HepG2 (cell line): ENCODE results near the gene CYP2A6. TPM values are rescaled to one million over a fixed set of nuclear protein-coding genes. Genes with fewer than 3 reads are reported as not detected.

Experiments
- ADNP ChIP-seq: sonication (generic); formaldehyde crosslinking; IDR thresholded peaks from 2 replicates; pipeline ENCODE4 v1.4.0; 2020; ENCODE audit warnings: missing genetic modification reagents
- CEBPG ChIP-seq: IDR thresholded peaks from 2 replicates; pipeline ENCODE4 v1.6.1; 2016
- DMAP1 ChIP-seq: IDR thresholded peaks from 2 replicates; pipeline ENCODE4 v1.6.1; 2016
- GABPB1 ChIP-seq: IDR thresholded peaks from 2 replicates; pipeline ENCODE4 v1.6.1; 2016; ENCODE audit warnings: mild to moderate bottlenecking, missing genetic modification reagents, moderate library complexity, missing compliant biosample characterization
- HES4 ChIP-seq: sonication (generic); formaldehyde crosslinking; IDR thresholded peaks from 2 replicates; pipeline ENCODE4 v1.9.0; 2021; ENCODE audit warnings: mild to moderate bottlenecking, missing genetic modification reagents, borderline replicate concordance
- KDM2A ChIP-seq: sonication (generic); formaldehyde crosslinking; IDR thresholded peaks from 2 replicates; pipeline ENCODE4 v1.4.0; 2020; ENCODE audit warnings: low read depth, missing genetic modification reagents, borderline replicate concordance
- MAZ ChIP-seq, 2 experiments: sonication (generic) in 1 of 2; formaldehyde crosslinking in 1 of 2; IDR thresholded peaks; 2 replicates each; pipeline versions ENCODE4 v1.5.0 to v1.6.1; 2012 to 2020; ENCODE audit warnings: low read depth in 2 of 2, mild to moderate bottlenecking in 2 of 2, borderline replicate concordance in 1 of 2, improper control_type of control experiment in 1 of 2, low read length in 1 of 2, missing genetic modification reagents in 1 of 2, moderate library complexity in 1 of 2
- PCBP1 ChIP-seq: fragments of 200-400 bp; formaldehyde crosslinking; IDR thresholded peaks from 2 replicates; pipeline ENCODE4 v1.6.1; 2017; ENCODE audit warnings: mild to moderate bottlenecking, low read depth, low read length, borderline replicate concordance
- POLR2AphosphoS2 ChIP-seq: IDR thresholded peaks from 2 replicates; pipeline ENCODE4 v1.6.1; 2011; ENCODE audit warnings: low read depth, low read length, improper control_type of control experiment
- ZNF737 ChIP-seq: sonication (generic); formaldehyde crosslinking; IDR thresholded peaks from 2 replicates; pipeline ENCODE4 v1.5.0; 2020; ENCODE audit warnings: missing genetic modification reagents, mild to moderate bottlenecking, borderline replicate concordance
- ZNF777 ChIP-seq: sonication (generic); formaldehyde crosslinking; IDR thresholded peaks from 2 replicates; pipeline ENCODE4 v1.4.0; 2020; ENCODE audit warnings: missing genetic modification reagents
- polyA plus RNA-seq, 8 experiments: library from polyadenylated mRNA; depleted of rRNA in 3 of 8; stranded (reverse) in 7 of 8; unstranded in 1 of 8; fragments of >200 nt; fragmentation: Illumina TruSeq in 4 of 8; extraction: Trizol in 4 of 8; gene quantifications; 2 replicates each; pipeline versions ENCODE4 v1.2.1 to v1.2.3, GENCODE V29; 2011 to 2016; ENCODE audit warnings: low read depth in 4 of 8, missing spikeins in 1 of 8, mixed read lengths in 1 of 8; ENCODE audit not compliant: insufficient read depth in 1 of 8
- total RNA-seq, 5 experiments: library from RNA; depleted of rRNA; stranded (reverse); fragments of >200 nt; fragmentation: Illumina TruSeq; extraction: Trizol; gene quantifications; 2 replicates each; pipeline ENCODE4 v1.2.3, GENCODE V29; 2016; ENCODE audit warnings: low read depth in 1 of 5
- TF ChIP-seq, protein P1 (sequence below): sonication (generic); formaldehyde crosslinking; IDR thresholded peaks from 2 replicates; pipeline ENCODE4 v1.4.0; 2020; ENCODE audit warnings: missing genetic modification reagents
- TF ChIP-seq, protein P2 (sequence below): sonication (generic); formaldehyde crosslinking; IDR thresholded peaks from 2 replicates; pipeline ENCODE4 v1.5.0; 2020; ENCODE audit warnings: mild to moderate bottlenecking, missing genetic modification reagents, borderline replicate concordance
- TF ChIP-seq, protein P3 (sequence below): sonication (generic); IDR thresholded peaks from 2 replicates; pipeline ENCODE4 v1.6.1; 2016; ENCODE audit warnings: low read depth, borderline replicate concordance
- TF ChIP-seq, protein P4 (sequence below): sonication (generic); formaldehyde crosslinking; IDR thresholded peaks from 2 replicates; pipeline ENCODE4 v1.4.0; 2020; ENCODE audit warnings: mild to moderate bottlenecking, missing genetic modification reagents

CYP2A6 gene
- total and polyA plus RNA-seq, 2 of the 13 experiments (the other 11 are each of a cell fraction or from before 2014, with no cell fraction given), result not detected

DNA sequence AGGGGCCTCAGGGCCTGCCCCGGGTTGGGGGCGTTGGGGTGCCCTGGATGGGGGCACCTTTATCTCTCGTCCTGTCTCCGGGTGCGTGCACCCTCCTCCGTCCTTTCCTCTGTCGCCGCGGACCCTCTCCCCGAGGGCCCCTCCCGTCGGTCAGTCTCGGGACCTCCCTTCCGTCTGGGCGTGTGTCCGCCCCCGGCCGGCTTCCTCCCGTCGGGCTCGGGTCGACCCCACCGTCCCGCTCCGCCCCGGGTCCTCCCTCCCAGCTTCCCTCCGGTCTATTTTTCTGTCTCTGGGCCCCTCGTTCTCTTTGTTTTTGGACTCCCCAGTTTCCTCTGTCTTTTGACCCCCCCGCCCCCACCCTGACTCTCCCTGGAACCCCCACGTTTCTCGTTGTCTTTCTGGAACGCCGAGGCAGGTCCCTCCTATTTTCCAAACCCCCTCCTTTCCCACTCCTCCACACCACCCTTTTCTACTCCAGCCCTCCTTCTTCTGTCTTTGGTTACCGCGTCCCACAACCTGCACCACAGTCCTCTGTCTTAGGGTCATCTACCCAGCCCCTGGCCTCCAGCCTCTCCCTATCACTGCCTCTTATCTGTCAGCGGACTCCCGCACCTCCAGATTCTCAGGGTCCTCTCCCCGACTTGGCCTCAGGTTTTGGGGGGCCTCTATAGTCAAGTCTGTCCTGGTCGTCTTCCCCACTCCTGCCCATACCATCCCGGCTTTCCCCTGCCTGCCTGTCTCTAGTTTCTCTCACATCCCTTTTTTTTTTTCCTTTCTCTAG lies 50.5 kb downstream of the CYP2A6 start (continued):
- 0 out of 2 replicates have a peak, but pooled peaks have one; percentile 12 for TF ChIP-seq HES4
- TF ChIP-seq ADNP (CRISPR knock-in tag), result no peak
- no peak for TF ChIP-seq ZNF737 (CRISPR knock-in tag)
- TF ChIP-seq, protein P1, sequence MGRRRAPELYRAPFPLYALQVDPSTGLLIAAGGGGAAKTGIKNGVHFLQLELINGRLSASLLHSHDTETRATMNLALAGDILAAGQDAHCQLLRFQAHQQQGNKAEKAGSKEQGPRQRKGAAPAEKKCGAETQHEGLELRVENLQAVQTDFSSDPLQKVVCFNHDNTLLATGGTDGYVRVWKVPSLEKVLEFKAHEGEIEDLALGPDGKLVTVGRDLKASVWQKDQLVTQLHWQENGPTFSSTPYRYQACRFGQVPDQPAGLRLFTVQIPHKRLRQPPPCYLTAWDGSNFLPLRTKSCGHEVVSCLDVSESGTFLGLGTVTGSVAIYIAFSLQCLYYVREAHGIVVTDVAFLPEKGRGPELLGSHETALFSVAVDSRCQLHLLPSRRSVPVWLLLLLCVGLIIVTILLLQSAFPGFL (CRISPR knock-in tag), result no peak
- TF ChIP-seq, protein P2, sequence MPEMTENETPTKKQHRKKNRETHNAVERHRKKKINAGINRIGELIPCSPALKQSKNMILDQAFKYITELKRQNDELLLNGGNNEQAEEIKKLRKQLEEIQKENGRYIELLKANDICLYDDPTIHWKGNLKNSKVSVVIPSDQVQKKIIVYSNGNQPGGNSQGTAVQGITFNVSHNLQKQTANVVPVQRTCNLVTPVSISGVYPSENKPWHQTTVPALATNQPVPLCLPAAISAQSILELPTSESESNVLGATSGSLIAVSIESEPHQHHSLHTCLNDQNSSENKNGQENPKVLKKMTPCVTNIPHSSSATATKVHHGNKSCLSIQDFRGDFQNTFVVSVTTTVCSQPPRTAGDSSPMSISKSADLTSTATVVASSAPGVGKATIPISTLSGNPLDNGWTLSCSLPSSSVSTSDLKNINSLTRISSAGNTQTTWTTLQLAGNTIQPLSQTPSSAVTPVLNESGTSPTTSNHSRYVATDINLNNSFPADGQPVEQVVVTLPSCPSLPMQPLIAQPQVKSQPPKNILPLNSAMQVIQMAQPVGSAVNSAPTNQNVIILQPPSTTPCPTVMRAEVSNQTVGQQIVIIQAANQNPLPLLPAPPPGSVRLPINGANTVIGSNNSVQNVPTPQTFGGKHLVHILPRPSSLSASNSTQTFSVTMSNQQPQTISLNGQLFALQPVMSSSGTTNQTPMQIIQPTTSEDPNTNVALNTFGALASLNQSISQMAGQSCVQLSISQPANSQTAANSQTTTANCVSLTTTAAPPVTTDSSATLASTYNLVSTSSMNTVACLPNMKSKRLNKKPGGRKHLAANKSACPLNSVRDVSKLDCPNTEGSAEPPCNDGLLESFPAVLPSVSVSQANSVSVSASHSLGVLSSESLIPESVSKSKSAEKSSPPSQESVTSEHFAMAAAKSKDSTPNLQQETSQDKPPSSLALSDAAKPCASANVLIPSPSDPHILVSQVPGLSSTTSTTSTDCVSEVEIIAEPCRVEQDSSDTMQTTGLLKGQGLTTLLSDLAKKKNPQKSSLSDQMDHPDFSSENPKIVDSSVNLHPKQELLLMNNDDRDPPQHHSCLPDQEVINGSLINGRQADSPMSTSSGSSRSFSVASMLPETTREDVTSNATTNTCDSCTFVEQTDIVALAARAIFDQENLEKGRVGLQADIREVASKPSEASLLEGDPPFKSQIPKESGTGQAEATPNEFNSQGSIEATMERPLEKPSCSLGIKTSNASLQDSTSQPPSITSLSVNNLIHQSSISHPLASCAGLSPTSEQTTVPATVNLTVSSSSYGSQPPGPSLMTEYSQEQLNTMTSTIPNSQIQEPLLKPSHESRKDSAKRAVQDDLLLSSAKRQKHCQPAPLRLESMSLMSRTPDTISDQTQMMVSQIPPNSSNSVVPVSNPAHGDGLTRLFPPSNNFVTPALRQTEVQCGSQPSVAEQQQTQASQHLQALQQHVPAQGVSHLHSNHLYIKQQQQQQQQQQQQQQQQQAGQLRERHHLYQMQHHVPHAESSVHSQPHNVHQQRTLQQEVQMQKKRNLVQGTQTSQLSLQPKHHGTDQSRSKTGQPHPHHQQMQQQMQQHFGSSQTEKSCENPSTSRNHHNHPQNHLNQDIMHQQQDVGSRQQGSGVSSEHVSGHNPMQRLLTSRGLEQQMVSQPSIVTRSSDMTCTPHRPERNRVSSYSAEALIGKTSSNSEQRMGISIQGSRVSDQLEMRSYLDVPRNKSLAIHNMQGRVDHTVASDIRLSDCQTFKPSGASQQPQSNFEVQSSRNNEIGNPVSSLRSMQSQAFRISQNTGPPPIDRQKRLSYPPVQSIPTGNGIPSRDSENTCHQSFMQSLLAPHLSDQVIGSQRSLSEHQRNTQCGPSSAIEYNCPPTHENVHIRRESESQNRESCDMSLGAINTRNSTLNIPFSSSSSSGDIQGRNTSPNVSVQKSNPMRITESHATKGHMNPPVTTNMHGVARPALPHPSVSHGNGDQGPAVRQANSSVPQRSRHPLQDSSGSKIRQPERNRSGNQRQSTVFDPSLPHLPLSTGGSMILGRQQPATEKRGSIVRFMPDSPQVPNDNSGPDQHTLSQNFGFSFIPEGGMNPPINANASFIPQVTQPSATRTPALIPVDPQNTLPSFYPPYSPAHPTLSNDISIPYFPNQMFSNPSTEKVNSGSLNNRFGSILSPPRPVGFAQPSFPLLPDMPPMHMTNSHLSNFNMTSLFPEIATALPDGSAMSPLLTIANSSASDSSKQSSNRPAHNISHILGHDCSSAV (CRISPR knock-in tag), result no peak
- no peak for TF ChIP-seq POLR2AphosphoS2
- TF ChIP-seq MAZ (IDR thresholded peaks at IDR 0.05; ENCODE audit: borderline replicate concordance, low read depth, low read length), result no peak
- TF ChIP-seq MAZ (CRISPR knock-in tag; IDR thresholded peaks at IDR 0.05; ENCODE audit: low read depth), result no peak
- TF ChIP-seq PCBP1, result 0 out of 2 replicates have a peak, but pooled peaks have one; percentile 14
- TF ChIP-seq, protein P3, sequence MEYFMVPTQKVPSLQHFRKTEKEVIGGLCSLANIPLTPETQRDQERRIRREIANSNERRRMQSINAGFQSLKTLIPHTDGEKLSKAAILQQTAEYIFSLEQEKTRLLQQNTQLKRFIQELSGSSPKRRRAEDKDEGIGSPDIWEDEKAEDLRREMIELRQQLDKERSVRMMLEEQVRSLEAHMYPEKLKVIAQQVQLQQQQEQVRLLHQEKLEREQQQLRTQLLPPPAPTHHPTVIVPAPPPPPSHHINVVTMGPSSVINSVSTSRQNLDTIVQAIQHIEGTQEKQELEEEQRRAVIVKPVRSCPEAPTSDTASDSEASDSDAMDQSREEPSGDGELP, result no peak
- TF ChIP-seq, protein P4, sequence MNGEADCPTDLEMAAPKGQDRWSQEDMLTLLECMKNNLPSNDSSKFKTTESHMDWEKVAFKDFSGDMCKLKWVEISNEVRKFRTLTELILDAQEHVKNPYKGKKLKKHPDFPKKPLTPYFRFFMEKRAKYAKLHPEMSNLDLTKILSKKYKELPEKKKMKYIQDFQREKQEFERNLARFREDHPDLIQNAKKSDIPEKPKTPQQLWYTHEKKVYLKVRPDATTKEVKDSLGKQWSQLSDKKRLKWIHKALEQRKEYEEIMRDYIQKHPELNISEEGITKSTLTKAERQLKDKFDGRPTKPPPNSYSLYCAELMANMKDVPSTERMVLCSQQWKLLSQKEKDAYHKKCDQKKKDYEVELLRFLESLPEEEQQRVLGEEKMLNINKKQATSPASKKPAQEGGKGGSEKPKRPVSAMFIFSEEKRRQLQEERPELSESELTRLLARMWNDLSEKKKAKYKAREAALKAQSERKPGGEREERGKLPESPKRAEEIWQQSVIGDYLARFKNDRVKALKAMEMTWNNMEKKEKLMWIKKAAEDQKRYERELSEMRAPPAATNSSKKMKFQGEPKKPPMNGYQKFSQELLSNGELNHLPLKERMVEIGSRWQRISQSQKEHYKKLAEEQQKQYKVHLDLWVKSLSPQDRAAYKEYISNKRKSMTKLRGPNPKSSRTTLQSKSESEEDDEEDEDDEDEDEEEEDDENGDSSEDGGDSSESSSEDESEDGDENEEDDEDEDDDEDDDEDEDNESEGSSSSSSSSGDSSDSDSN (CRISPR knock-in tag), result peak; percentile 20; the same call in 1 of the 2 replicates
- TF ChIP-seq DMAP1 (CRISPR knock-in tag), result 0 out of 2 replicates have a peak, but pooled peaks have one; percentile 8
- TF ChIP-seq GABPB1 (CRISPR knock-in tag), result peak; percentile 64; the same call in 1 of the 2 replicates
- no peak for TF ChIP-seq CEBPG (CRISPR knock-in tag)
- TF ChIP-seq ZNF777 (CRISPR knock-in tag), result peak; percentile 85
- peak; percentile 15; the same call in 1 of the 2 replicates for TF ChIP-seq KDM2A (CRISPR knock-in tag)
